ENCODE data around the gene LDAF1. TPM values are rescaled to one million over a fixed set of nuclear protein-coding genes. Genes with fewer than 3 reads are reported as not detected.

LDAF1 gene
- total RNA-seq, 4 donors from 2014 or later = 46.1 to 115 (median 84.5) TPM

DNA sequence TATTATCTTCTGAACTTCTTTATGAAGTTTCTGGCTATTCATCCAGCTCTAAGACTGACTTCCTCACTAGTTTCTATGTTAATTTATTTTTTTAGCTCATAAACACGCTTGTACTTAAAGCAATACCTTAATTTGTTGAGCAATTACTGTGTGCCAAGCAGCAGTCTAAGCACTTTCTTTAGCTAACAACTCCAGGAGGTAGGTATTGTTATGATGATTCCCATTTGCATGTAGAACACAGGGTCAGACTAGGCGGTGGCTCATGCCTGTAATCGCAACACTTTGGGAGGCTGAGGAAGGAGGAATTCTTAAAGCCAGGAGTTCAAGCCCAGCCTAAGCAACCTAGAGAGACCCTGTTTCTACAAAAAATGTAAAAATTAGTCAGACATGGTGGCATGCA, 27.7 kb upstream of the LDAF1 start:
- TF ChIP-seq, protein P1, sequence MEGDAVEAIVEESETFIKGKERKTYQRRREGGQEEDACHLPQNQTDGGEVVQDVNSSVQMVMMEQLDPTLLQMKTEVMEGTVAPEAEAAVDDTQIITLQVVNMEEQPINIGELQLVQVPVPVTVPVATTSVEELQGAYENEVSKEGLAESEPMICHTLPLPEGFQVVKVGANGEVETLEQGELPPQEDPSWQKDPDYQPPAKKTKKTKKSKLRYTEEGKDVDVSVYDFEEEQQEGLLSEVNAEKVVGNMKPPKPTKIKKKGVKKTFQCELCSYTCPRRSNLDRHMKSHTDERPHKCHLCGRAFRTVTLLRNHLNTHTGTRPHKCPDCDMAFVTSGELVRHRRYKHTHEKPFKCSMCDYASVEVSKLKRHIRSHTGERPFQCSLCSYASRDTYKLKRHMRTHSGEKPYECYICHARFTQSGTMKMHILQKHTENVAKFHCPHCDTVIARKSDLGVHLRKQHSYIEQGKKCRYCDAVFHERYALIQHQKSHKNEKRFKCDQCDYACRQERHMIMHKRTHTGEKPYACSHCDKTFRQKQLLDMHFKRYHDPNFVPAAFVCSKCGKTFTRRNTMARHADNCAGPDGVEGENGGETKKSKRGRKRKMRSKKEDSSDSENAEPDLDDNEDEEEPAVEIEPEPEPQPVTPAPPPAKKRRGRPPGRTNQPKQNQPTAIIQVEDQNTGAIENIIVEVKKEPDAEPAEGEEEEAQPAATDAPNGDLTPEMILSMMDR (IDR thresholded peaks at IDR 0.05; ENCODE audit: low read depth) = no peak

DNA sequence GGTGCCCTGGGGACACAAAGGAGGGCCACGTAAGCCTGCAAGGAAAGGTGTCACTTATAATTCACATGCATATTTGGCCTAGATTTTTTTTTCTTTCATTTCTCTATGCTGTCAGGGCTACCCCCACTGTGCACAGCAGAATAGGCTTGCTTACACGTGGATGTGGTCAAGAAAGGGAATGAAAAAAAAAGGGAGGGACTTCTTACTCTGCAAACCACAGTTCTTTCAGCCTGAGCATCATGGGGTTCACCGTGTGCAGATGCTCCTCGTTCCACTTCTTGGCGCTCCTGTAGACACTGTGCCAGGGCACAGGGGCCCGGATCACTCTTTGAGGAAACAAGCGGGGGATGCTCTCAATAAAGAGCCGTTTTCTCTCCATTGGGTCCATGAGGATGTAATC, 24.4 kb upstream of the LDAF1 start:
- TF ChIP-seq, protein P1 (IDR thresholded peaks at IDR 0.05; ENCODE audit: low read depth) = no peak

DNA sequence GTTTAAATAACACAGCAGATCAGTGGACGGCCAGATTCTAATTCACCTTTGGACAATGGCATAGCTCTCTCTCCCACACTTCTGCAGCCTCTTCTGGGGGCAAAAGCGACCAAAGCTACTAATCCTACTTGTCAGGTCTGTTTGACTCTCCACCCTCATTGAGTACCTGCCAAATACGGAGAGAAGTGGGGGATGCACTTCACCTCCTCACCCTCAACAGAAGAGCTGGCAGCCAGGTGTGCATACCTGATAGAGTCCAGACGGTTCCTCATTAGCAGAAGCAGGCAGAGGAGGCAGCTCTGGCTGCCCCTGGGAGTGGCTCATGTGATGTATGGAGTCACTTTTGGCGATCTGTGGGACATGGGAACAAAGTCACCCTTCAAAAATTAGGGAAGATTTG, 12.7 kb upstream of the LDAF1 start:
- TF ChIP-seq, protein P1 (IDR thresholded peaks at IDR 0.05; ENCODE audit: low read depth) = no peak

DNA sequence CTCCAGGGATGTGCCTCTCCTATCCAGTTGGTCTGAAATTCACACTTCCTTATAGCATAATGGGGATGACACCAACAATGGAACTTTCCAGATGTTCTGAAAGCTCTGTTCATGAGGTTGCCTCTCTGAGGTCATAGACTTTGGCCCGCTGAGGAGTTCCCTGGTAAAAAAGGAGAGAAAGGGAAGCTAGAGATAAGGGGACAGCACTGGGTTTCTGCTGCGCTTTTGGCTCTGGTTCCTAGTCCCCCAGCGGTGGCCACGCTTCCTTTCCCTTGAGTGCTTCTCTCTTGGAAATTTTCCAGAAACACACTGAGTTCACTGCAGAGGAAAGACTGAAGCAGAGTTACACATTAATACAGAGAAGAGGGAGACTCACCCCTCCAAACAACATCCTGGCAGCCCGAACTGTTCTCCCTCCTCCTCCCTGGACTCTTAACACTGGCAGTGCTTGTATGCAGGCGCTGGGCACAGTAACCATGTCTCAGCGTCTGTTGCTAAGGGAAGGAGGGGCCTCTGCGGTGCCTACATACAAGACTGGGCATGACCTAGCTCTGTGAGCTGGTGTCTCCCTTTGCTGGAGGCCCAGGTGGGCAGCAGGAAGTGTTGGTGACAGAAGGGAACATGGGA, 8.0 kb upstream of the LDAF1 start, which contains the start of gene DNAH3:
TSS of gene DNAH3 (minus strand) at position 472 of the 627 bp plus-strand sequence. CDS start 527 bp downstream, outside the sequence.
- TF ChIP-seq, protein P1 (IDR thresholded peaks at IDR 0.05; ENCODE audit: low read depth) = no peak

DNA sequence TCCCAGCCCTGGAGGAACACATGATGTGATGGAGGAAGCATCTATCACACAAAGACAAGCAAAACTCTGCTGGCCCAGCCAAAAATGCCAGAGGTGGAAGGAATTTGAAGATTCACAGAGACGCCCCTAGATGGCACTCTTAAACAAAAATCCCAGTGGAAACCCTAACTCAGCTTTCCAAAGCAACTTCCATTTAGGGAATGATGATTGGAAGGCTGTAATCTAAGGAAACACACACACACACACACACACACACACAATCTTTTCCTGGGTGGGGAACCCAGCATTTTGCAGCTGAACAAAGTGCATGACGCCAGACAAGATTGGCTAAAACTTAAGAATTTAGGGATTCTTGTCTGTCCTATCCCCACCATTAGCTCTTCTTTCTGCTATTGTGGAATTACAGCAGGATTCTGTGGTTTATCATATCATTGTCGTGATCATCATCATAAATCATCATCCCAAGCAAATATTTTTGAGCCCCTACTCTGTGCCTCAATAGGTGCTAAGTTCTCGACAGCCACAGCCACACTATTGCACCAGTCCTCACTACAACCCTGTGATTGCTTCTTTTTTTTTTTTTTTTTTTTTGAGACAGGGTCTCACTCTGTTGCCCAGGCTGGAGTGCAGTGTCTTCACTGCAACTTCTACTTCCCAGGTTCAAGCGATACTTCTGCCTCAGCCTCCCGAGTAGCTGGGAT, 1.6 kb upstream of the LDAF1 start:
- TF ChIP-seq, protein P1 (IDR thresholded peaks at IDR 0.05; ENCODE audit: low read depth) = no peak

DNA sequence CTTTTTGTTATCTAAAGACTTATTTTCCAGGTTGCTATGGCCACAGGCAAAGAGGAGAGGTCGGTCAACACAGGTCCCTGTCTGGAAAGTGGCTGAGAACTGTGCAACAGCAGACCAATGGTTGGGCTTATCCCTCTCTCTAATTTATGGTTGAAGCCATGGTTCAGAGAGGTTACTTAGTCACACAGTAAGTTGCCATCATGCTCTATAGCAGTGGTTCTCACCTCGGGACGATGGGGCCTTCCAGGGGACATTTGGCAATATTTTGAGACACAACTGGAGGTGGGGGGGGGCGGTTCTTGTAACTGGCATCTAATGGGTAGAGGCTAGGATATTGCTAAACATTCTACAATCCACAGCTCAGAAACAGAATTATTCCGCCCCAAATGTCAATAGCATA, 842 bp upstream of the LDAF1 start:
- TF ChIP-seq, protein P1 (IDR thresholded peaks at IDR 0.05; ENCODE audit: low read depth) = no peak

DNA sequence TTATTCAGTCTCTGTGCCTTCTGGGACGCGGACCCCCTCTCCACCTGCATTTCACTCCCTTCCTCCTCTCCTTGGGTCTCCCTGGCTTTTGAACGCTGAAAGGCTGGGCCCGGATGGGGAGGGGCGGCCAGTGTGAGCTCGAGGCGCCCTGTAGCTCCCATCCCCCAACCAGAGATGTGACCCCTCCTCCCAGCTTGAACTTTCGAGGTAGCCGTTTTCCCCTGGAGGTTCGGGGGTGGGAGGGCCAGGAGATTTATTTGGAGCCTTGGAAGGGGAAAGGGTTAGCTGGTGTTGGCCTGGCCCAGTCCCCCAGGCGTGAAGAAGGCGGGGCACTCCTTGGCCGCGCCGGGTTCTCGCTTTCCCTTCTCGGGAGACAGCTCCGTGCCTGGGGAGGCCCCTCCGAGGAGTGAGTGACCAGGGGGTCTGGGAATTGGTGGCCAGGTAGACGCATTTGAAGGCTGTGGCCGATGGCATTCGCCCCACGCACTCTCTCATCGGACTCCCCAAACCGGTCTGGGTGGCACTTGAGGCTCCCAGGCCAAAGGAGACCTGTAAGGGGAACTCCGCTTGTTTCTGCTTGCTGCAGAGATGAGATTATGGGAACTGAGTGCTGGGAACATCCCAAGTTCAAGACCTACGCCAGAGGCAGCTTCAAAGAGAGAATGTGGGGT, 942 bp downstream of the LDAF1 start:
- TF ChIP-seq, protein P1 (IDR thresholded peaks at IDR 0.05; ENCODE audit: low read depth) = no peak

All from subcutaneous adipose tissue (tissue), 4 donors.